PC-3 (cell line): Measurements from ENCODE around the gene DISC1.

Source experiments
- CTCF ChIP-seq: fragments of 300-600 bp; sonication (generic); conservative IDR thresholded peaks from 2 replicates; pipeline ENCODE4 v1.5.1; 2017; ENCODE audit warnings: antibody characterized with exemption, low read depth, mild to moderate bottlenecking, low read length
- EZH2 ChIP-seq: fragments of 300-600 bp; sonication (generic); IDR thresholded peaks from one replicate; pipeline ENCODE4 v1.6.1; 2017; ENCODE audit warnings: antibody characterized with exemption, mild to moderate bottlenecking, low read length; ENCODE audit not compliant: unreplicated experiment

GRCh38 chr1:231971397-231972110 is 345.0 kb downstream of the DISC1 start:
- TF ChIP-seq CTCF = no peak
- TF ChIP-seq EZH2 = no peak
